ENCODE data around the gene PHF21A.

Gene PHF21A

GRCh38 chr11:46105926-46106325, 15.3 kb downstream of the PHF21A start:
- no peak for ATAC-seq
- TF ChIP-seq RARB (CRISPR knock-in tag; IDR thresholded peaks at IDR 0.05) = no peak
- TF ChIP-seq, protein P1, sequence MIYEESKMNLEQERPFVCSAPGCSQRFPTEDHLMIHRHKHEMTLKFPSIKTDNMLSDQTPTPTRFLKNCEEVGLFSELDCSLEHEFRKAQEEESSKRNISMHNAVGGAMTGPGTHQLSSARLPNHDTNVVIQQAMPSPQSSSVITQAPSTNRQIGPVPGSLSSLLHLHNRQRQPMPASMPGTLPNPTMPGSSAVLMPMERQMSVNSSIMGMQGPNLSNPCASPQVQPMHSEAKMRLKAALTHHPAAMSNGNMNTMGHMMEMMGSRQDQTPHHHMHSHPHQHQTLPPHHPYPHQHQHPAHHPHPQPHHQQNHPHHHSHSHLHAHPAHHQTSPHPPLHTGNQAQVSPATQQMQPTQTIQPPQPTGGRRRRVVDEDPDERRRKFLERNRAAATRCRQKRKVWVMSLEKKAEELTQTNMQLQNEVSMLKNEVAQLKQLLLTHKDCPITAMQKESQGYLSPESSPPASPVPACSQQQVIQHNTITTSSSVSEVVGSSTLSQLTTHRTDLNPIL (CRISPR knock-in tag; IDR thresholded peaks at IDR 0.05; ENCODE audit: low read depth) = no peak
- no peak for TF ChIP-seq CSRNP3 (CRISPR knock-in tag; IDR thresholded peaks at IDR 0.05)
- no peak for TF ChIP-seq TOX (CRISPR knock-in tag; IDR thresholded peaks at IDR 0.05; ENCODE audit: borderline replicate concordance)
- no peak for TF ChIP-seq GLIS3 (CRISPR knock-in tag; IDR thresholded peaks at IDR 0.05)
- TF ChIP-seq CSDC2 (CRISPR knock-in tag; IDR thresholded peaks at IDR 0.05) = no peak
- TF ChIP-seq ZFP3 (CRISPR knock-in tag; IDR thresholded peaks at IDR 0.05) = no peak
- TF ChIP-seq SNAI2 (CRISPR knock-in tag; IDR thresholded peaks at IDR 0.05) = no peak
- no peak for TF ChIP-seq PPARA (CRISPR knock-in tag; IDR thresholded peaks at IDR 0.05; ENCODE audit: borderline replicate concordance)
- no peak for TF ChIP-seq ISL1 (CRISPR knock-in tag; IDR thresholded peaks at IDR 0.05)
- no peak for TF ChIP-seq ARNTL (CRISPR knock-in tag; IDR thresholded peaks at IDR 0.05; ENCODE audit: borderline replicate concordance, low read depth)
- TF ChIP-seq OSR1 (CRISPR knock-in tag; IDR thresholded peaks at IDR 0.05) = no peak
- TF ChIP-seq, protein P2, sequence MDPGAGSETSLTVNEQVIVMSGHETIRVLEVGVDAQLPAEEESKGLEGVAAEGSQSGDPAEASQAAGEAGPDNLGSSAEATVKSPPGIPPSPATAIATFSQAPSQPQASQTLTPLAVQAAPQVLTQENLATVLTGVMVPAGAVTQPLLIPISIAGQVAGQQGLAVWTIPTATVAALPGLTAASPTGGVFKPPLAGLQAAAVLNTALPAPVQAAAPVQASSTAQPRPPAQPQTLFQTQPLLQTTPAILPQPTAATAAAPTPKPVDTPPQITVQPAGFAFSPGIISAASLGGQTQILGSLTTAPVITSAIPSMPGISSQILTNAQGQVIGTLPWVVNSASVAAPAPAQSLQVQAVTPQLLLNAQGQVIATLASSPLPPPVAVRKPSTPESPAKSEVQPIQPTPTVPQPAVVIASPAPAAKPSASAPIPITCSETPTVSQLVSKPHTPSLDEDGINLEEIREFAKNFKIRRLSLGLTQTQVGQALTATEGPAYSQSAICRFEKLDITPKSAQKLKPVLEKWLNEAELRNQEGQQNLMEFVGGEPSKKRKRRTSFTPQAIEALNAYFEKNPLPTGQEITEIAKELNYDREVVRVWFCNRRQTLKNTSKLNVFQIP (CRISPR knock-in tag; IDR thresholded peaks at IDR 0.05; ENCODE audit: borderline replicate concordance, low read depth) = no peak

GRCh38 chr11:46105134-46105628, 16.1 kb downstream of the PHF21A start:
- TF ChIP-seq CSRNP3 (CRISPR knock-in tag; IDR thresholded peaks at IDR 0.05) (no peak), ZFP3 (CRISPR knock-in tag; IDR thresholded peaks at IDR 0.05) (no peak), ZNF8 (CRISPR knock-in tag; IDR thresholded peaks at IDR 0.05) (no peak), ZC3H10 (CRISPR knock-in tag; IDR thresholded peaks at IDR 0.05) (no peak)
- TF ChIP-seq, protein P2 (CRISPR knock-in tag; IDR thresholded peaks at IDR 0.05; ENCODE audit: borderline replicate concordance, low read depth) = no peak

GRCh38 chr11:46102843-46103242, 18.4 kb downstream of the PHF21A start:
- TF ChIP-seq ISL1 (CRISPR knock-in tag; IDR thresholded peaks at IDR 0.05) = no peak
- TF ChIP-seq ZC3H10 (CRISPR knock-in tag; IDR thresholded peaks at IDR 0.05) = no peak
- TF ChIP-seq ZFP3 (CRISPR knock-in tag; IDR thresholded peaks at IDR 0.05) = no peak
- no peak for TF ChIP-seq ZNF8 (CRISPR knock-in tag; IDR thresholded peaks at IDR 0.05)
- no peak for TF ChIP-seq RARB (CRISPR knock-in tag; IDR thresholded peaks at IDR 0.05)
- TF ChIP-seq PATZ1 (CRISPR knock-in tag; IDR thresholded peaks at IDR 0.05; ENCODE audit: borderline replicate concordance) = no peak
- ATAC-seq = no peak

More at GRCh38 chr11:46105134-46105628, 16.1 kb downstream of the PHF21A start:
- peak; percentile 44; the same call in 2 of the 3 replicates for ATAC-seq

DNA sequence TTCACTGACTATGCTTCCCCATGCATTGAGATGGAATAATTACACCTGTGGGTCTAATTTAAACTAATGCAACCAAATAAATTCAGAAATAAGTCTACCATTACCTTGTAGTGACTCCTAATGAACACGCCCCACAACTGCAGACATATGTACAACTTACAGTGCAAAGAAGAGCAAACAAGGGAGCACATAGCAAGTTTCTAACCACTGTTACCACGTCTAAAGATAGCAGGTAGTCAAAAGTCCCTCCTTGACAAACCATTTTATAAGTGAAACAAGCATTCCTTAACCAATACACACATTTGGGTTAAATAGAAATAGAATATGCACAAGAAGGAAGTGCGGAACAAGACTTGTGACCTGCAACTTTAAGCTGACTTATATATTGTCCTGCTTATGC, 20.6 kb downstream of the PHF21A start:
- 0 out of 3 replicates have a peak, but pooled peaks have one; percentile 22 for ATAC-seq
- TF ChIP-seq SNAI2 (CRISPR knock-in tag; IDR thresholded peaks at IDR 0.05) (no peak), ZC3H10 (CRISPR knock-in tag; IDR thresholded peaks at IDR 0.05) (no peak), ZNF70 (CRISPR knock-in tag; IDR thresholded peaks at IDR 0.05) (no peak), OSR1 (CRISPR knock-in tag; IDR thresholded peaks at IDR 0.05) (no peak), ARNTL (CRISPR knock-in tag; IDR thresholded peaks at IDR 0.05; ENCODE audit: borderline replicate concordance, low read depth) (no peak), TOX (CRISPR knock-in tag; IDR thresholded peaks at IDR 0.05; ENCODE audit: borderline replicate concordance) (no peak)

All from SK-N-SH treated with all-trans-retinoic acid at 6 μM for 48 hours (cell line).